ENCODE measurements around the gene IQCH. TPM values are rescaled to one million over a fixed set of nuclear protein-coding genes. Genes with fewer than 3 reads are reported as not detected.

The IQCH gene
- total and polyA plus RNA-seq, 9 of the 15 experiments (the other 6 are each of a cell fraction or from before 2014, with no cell fraction given) = 1.8 to 3.9 (median 2.7) TPM

DNA sequence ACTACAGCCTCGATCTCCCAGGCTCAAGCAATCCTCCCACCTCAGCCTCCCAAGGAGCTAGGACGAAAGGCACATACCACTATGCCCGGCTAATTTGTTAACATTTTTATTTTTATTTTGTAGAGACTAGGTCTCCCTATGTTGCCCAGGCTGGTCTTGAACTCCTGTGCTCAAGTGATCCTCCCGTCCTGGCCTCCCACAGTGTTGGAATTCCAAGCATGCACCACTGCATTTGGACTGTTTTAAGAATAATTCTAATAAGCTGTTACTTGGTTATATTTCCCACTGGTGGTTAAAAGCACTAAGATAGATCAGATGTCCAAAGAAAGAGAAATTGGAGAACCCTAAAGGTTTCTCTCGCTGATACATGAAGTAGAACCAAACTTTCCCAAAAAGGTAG is 3.3 kb upstream of the IQCH start:
- WGBS (ENCODE audit: insufficient coverage, low coverage, missing lambda C conversion rate) = 92% methylated on average over 5 of the region's 5 CpGs
- H3K4me3 ChIP-seq = no peak overlapping the region
- peaks cover 26% of the 10 kb centered on the region for H3K36me3 ChIP-seq (ENCODE audit: control insufficient read depth, insufficient read depth, low read length)
- no peaks in the 10 kb centered on the region for H4K20me1 ChIP-seq (replicated peaks; ENCODE audit: control insufficient read depth, insufficient read depth, low read length)
- no peak for FAIRE-seq
- ChIA-PET POLR2A (interaction anchor here (0.7 to 0.9 kb wide), 2 partner anchors 11 to 64 kb away, joined by 3 read pairs; no protein-coding TSS in a partner anchor), CTCF (ENCODE audit: low intra/inter-chr PET ratio) (no interaction called here)
- in situ Hi-C loops (cut with MboI) = no loop called here
- no TSS peak for BruUV-seq (replicated peaks)
- H3K9me3 ChIP-seq (replicated peaks; ENCODE audit: control insufficient read depth, insufficient read depth, low read depth, low read length) = peaks cover 3% of the 10 kb centered on the region
- H3K79me2 ChIP-seq (ENCODE audit: control insufficient read depth, insufficient read depth, low read length) = peaks cover 75% of the 10 kb centered on the region
- H2AFZ ChIP-seq (ENCODE audit: low read depth, low read length) = no peak overlapping the region
- no peak for TF ChIP-seq ELF1 (tag; IDR thresholded peaks at IDR 0.05)
- no peak for TF ChIP-seq ZNF431 (CRISPR knock-in tag; IDR thresholded peaks at IDR 0.05)
- TF ChIP-seq IRF2 (CRISPR knock-in tag; IDR thresholded peaks at IDR 0.05) = no peak
- TF ChIP-seq, protein P1, sequence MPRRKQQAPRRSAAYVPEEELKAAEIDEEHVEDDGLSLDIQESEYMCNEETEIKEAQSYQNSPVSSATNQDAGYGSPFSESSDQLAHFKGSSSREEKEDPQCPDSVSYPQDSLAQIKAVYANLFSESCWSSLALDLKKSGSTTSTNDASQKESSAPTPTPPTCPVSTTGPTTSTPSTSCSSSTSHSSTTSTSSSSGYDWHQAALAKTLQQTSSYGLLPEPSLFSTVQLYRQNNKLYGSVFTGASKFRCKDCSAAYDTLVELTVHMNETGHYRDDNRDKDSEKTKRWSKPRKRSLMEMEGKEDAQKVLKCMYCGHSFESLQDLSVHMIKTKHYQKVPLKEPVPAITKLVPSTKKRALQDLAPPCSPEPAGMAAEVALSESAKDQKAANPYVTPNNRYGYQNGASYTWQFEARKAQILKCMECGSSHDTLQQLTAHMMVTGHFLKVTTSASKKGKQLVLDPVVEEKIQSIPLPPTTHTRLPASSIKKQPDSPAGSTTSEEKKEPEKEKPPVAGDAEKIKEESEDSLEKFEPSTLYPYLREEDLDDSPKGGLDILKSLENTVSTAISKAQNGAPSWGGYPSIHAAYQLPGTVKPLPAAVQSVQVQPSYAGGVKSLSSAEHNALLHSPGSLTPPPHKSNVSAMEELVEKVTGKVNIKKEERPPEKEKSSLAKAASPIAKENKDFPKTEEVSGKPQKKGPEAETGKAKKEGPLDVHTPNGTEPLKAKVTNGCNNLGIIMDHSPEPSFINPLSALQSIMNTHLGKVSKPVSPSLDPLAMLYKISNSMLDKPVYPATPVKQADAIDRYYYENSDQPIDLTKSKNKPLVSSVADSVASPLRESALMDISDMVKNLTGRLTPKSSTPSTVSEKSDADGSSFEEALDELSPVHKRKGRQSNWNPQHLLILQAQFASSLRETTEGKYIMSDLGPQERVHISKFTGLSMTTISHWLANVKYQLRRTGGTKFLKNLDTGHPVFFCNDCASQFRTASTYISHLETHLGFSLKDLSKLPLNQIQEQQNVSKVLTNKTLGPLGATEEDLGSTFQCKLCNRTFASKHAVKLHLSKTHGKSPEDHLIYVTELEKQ (CRISPR knock-in tag; IDR thresholded peaks at IDR 0.05) = no peak
- no peak for TF ChIP-seq PYGO2 (tag; IDR thresholded peaks at IDR 0.05)
- no peak for TF ChIP-seq DACH1 (IDR thresholded peaks at IDR 0.05; ENCODE audit: partially characterized antibody)
- no peak for TF ChIP-seq ZNF507 (tag; conservative IDR thresholded peaks at IDR 0.05)
- no peak for TF ChIP-seq SAFB2 (IDR thresholded peaks at IDR 0.05; ENCODE audit: borderline replicate concordance, low read depth, low read length, severe bottlenecking)
- TF ChIP-seq, protein P2, sequence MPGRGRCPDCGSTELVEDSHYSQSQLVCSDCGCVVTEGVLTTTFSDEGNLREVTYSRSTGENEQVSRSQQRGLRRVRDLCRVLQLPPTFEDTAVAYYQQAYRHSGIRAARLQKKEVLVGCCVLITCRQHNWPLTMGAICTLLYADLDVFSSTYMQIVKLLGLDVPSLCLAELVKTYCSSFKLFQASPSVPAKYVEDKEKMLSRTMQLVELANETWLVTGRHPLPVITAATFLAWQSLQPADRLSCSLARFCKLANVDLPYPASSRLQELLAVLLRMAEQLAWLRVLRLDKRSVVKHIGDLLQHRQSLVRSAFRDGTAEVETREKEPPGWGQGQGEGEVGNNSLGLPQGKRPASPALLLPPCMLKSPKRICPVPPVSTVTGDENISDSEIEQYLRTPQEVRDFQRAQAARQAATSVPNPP (IDR thresholded peaks at IDR 0.05; ENCODE audit: borderline replicate concordance, insufficient read depth, insufficient read length) = no peak
- TF ChIP-seq, protein P3, sequence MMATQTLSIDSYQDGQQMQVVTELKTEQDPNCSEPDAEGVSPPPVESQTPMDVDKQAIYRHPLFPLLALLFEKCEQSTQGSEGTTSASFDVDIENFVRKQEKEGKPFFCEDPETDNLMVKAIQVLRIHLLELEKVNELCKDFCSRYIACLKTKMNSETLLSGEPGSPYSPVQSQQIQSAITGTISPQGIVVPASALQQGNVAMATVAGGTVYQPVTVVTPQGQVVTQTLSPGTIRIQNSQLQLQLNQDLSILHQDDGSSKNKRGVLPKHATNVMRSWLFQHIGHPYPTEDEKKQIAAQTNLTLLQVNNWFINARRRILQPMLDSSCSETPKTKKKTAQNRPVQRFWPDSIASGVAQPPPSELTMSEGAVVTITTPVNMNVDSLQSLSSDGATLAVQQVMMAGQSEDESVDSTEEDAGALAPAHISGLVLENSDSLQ (IDR thresholded peaks at IDR 0.05) = no peak
- TF ChIP-seq CBFB (CRISPR knock-in tag; IDR thresholded peaks at IDR 0.05) = no peak
- no peak for TF ChIP-seq LEF1 (IDR thresholded peaks at IDR 0.05)
- TF ChIP-seq, protein P4, sequence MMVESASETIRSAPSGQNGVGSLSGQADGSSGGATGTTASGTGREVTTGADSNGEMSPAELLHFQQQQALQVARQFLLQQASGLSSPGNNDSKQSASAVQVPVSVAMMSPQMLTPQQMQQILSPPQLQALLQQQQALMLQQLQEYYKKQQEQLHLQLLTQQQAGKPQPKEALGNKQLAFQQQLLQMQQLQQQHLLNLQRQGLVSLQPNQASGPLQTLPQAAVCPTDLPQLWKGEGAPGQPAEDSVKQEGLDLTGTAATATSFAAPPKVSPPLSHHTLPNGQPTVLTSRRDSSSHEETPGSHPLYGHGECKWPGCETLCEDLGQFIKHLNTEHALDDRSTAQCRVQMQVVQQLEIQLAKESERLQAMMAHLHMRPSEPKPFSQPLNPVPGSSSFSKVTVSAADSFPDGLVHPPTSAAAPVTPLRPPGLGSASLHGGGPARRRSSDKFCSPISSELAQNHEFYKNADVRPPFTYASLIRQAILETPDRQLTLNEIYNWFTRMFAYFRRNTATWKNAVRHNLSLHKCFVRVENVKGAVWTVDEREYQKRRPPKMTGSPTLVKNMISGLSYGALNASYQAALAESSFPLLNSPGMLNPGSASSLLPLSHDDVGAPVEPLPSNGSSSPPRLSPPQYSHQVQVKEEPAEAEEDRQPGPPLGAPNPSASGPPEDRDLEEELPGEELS (CRISPR knock-in tag; IDR thresholded peaks at IDR 0.05; ENCODE audit: borderline replicate concordance) = no peak
- TF ChIP-seq, protein P5, sequence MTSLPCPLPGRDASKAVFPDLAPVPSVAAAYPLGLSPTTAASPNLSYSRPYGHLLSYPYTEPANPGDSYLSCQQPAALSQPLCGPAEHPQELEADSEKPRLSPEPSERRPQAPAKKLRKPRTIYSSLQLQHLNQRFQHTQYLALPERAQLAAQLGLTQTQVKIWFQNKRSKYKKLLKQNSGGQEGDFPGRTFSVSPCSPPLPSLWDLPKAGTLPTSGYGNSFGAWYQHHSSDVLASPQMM (CRISPR knock-in tag; IDR thresholded peaks at IDR 0.05) = no peak
- intact Hi-C loops (cut with micrococcal nuclease) = loop anchor here (5.0 kb wide), 1 partner anchor 184 kb away; the partner anchor contains the start of gene SMAD3
- H3K4me1 ChIP-seq (replicated peaks in 1 of 2; ENCODE audit: control insufficient read depth in 2 of 2, insufficient read depth in 2 of 2, low read length in 2 of 2) = peaks cover 11 to 19% of the 10 kb centered on the region in 2 experiments; a peak in 4 of 5 replicates
- H3K27me3 ChIP-seq (ENCODE audit: control insufficient read depth in 2 of 2, insufficient read depth in 2 of 2, low read length in 2 of 2) = no peaks in the 10 kb centered on the region
- no peaks in the 10 kb centered on the region for H3K9me1 ChIP-seq (ENCODE audit: control insufficient read depth, insufficient read depth, low read length)
- no peak overlapping the region for H3K4me2 ChIP-seq (ENCODE audit: insufficient read depth, low read length)
- DNase-seq (ENCODE audit: extremely low read depth in 1 of 4, low spot score in 3 of 4) = no peak
- no peak overlapping the region for H3K9ac ChIP-seq (ENCODE audit: insufficient read depth in 1 of 2, low read depth in 2 of 2, low read length in 2 of 2)
- no peak for ATAC-seq
- H3K27ac ChIP-seq (ENCODE audit: extremely low read depth, low read depth, low read length) = no peak overlapping the region

All from K562 (cell line).